K562 (cell line): Measurements from ENCODE around the gene TFCP2. TPM values are rescaled to one million over a fixed set of nuclear protein-coding genes. Genes with fewer than 3 reads are reported as not detected.

Experiments
- BCLAF1 ChIP-seq, 2 experiments: fragments of 450-650 bp in 1 of 2; IDR thresholded peaks; 2 replicates each; pipeline ENCODE4 v1.6.1; 2011 to 2017; ENCODE audit warnings: low read depth in 2 of 2, antibody characterized with exemption in 1 of 2, borderline replicate concordance in 1 of 2, low read length in 1 of 2, mild to moderate bottlenecking in 1 of 2, mixed read lengths in 1 of 2; ENCODE audit not compliant: control insufficient read depth in 1 of 2
- C11orf30 ChIP-seq: fragments of 450-650 bp; IDR thresholded peaks from 2 replicates; pipeline ENCODE4 v1.6.1; 2016; ENCODE audit warnings: low read depth, mild to moderate bottlenecking
- CBFA2T3 ChIP-seq: fragments of 450-650 bp; IDR thresholded peaks from 2 replicates; pipeline ENCODE4 v1.6.1; 2017
- FUS ChIP-seq: fragments of 200-400 bp; formaldehyde crosslinking; optimal IDR thresholded peaks from 2 replicates; pipeline ENCODE3; 2017; ENCODE audit warnings: low read depth, low read length
- RAD21 ChIP-seq, 2 experiments: fragments of 250-450 bp in 1 of 2; fragments of 450-650 bp in 1 of 2; sonication (Bioruptor Pico) in 1 of 2; formaldehyde crosslinking in 1 of 2; IDR thresholded peaks in 1 of 2; conservative IDR thresholded peaks in 1 of 2; 2 replicates each; pipeline versions ENCODE4 v1.4.0 to v1.8.0; 2020 to 2022; ENCODE audit warnings: mild to moderate bottlenecking in 2 of 2, moderate library complexity in 1 of 2
- THRB ChIP-seq: fragments of 450-650 bp; formaldehyde crosslinking; conservative IDR thresholded peaks from 2 replicates; pipeline ENCODE4 v1.4.0; 2022; ENCODE audit warnings: mild to moderate bottlenecking, missing genetic modification characterization
- ZNF318 ChIP-seq, 2 experiments: fragments of 450-650 bp; IDR thresholded peaks; 2 replicates each; pipeline ENCODE4 v1.6.1; 2016; ENCODE audit warnings: mild to moderate bottlenecking in 2 of 2, borderline replicate concordance in 1 of 2, low read depth in 1 of 2, moderate library complexity in 1 of 2
- ZNF395 ChIP-seq: fragments of 200-800 bp; sonication (Bioruptor generic); IDR thresholded peaks from 2 replicates; pipeline ENCODE4 v1.6.1; 2017; ENCODE audit warnings: missing genetic modification characterization, missing compliant biosample characterization
- ZNF699 ChIP-seq: fragments of 250-450 bp; sonication (Bioruptor Pico); IDR thresholded peaks from 2 replicates; pipeline ENCODE4 v1.8.0; 2021; ENCODE audit warnings: mild to moderate bottlenecking, moderate library complexity; ENCODE audit not compliant: insufficient replicate concordance
- polyA plus RNA-seq, 8 experiments: library from polyadenylated mRNA; depleted of rRNA in 4 of 8; stranded (reverse) in 5 of 8; unstranded in 3 of 8; fragments of >200 nt; fragmentation: Nextera tagmentation in 2 of 8; fragmentation: Illumina TruSeq in 1 of 8; extraction: Ambion mirVana in 2 of 8; extraction: Trizol in 1 of 8; gene quantifications; 2 replicates each; pipeline versions ENCODE4 v1.2.1 to v1.2.3, GENCODE V29; 2011 to 2014; ENCODE audit warnings: inconsistent platforms in 1 of 8, missing spikeins in 1 of 8
- total RNA-seq, 7 experiments: library from RNA; depleted of rRNA in 6 of 7; stranded (reverse); fragments of >200 nt in 6 of 7; fragmentation: Illumina TruSeq in 2 of 7; extraction: Trizol in 2 of 7; gene quantifications; 2 replicates each; pipeline versions ENCODE4 v1.2.1 to v1.2.3, GENCODE V29; 2011 to 2021; ENCODE audit warnings: low replicate concordance in 1 of 7

The TFCP2 gene
- total and polyA plus RNA-seq, 9 of the 15 experiments (the other 6 are each of a cell fraction or from before 2014, with no cell fraction given): 8.0 to 38.9 (median 19.3) TPM

GRCh38 chr12:51218607-51219161 is 45.7 kb upstream of the TFCP2 start (continued):
- TF ChIP-seq ZNF318 (IDR thresholded peaks at IDR 0.05; ENCODE audit: borderline replicate concordance in 1 of 2, low read depth in 1 of 2): no peak
- no peak for TF ChIP-seq FUS
- TF ChIP-seq ZNF395: no peak; the same call in 1 of the 2 replicates
- TF ChIP-seq CBFA2T3: peak; percentile 19; the same call in 1 of the 2 replicates
- TF ChIP-seq BCLAF1 (IDR thresholded peaks at IDR 0.05; ENCODE audit: borderline replicate concordance in 1 of 2, control insufficient read depth in 1 of 2, low read depth in 2 of 2, low read length in 1 of 2): no peak
- TF ChIP-seq C11orf30: no peak
- no peak for TF ChIP-seq RAD21 (CRISPR knock-in tag; conservative IDR thresholded peaks at IDR 0.05 in 1 of 2, IDR thresholded peaks at IDR 0.05 in 1 of 2)
- no peak for TF ChIP-seq ZNF699 (CRISPR knock-in tag)
- TF ChIP-seq THRB: peak; percentile 73; the same call in 1 of the 2 replicates
